ENCODE results near the gene RBMS2. TPM values are rescaled to one million over a fixed set of nuclear protein-coding genes. Genes with fewer than 3 reads are reported as not detected.

RBMS2 gene, protein sequence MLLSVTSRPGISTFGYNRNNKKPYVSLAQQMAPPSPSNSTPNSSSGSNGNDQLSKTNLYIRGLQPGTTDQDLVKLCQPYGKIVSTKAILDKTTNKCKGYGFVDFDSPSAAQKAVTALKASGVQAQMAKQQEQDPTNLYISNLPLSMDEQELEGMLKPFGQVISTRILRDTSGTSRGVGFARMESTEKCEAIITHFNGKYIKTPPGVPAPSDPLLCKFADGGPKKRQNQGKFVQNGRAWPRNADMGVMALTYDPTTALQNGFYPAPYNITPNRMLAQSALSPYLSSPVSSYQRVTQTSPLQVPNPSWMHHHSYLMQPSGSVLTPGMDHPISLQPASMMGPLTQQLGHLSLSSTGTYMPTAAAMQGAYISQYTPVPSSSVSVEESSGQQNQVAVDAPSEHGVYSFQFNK
- 4.0 and 6.5 TPM in 2 replicates for total RNA-seq

DNA sequence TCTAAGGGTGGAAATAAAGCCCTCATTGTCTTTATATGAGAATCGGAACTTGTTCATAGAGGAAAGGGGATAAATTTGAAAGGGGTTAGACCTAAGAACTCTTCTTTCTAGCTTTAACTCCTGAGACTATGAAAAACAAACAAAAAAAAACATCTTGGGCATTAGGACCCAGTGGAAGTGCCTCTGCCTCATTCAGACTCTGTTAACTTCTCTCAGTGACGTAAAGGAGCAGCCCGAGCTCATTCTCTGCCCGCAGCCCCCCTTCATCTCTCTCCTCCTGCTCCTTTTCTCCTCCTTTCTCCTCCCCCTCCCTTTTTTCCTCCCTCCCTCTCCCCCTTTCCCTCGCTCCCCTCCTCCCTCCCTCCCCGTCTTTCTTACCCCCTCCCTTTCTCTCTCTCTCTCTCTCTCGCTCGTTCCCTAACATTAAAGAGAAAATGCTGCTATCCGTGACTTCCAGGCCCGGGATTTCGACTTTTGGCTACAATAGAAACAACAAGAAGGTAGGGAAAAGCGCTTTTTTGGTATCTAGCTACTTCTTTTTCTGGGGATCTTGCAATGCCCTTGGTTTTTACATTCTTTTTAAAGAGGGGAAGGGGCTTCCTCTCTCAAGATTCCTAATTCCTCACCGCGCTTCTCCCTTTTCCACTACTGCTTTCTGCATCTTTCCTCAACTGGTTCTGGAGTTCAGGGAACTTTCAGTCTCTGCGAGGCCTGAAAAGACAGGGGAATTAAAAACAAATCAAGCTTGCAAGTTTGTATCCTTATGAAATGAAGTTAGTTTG lies at the start of gene RBMS2:
TSS of gene RBMS2 (plus strand) at position 231 of the 782 bp plus-strand sequence. CDS start at position 435, 204 bp downstream.
- peak within 1 kb of the TSS; percentile 23 for H3K27ac Mint-ChIP-seq
- H3K27me3 Mint-ChIP-seq (ENCODE audit: insufficient read depth) = no peaks in the 10 kb centered on the region
- H3K4me1 Mint-ChIP-seq (ENCODE audit: low read depth) = peaks cover 28% of the 10 kb centered on the region
- peak; percentile 19 for DNase-seq (ENCODE audit: low spot score)
- H3K4me3 Mint-ChIP-seq = peak within 1 kb of the TSS; percentile 89
- intact Hi-C loops (cut with micrococcal nuclease) = loop anchor here (2.0 kb wide), 1 partner anchor 107 kb away; no protein-coding TSS in a partner anchor
- H3K9me3 Mint-ChIP-seq = no peaks in the 10 kb centered on the region
- H3K36me3 Mint-ChIP-seq (ENCODE audit: low read depth) = no peaks in the 10 kb centered on the region

DNA sequence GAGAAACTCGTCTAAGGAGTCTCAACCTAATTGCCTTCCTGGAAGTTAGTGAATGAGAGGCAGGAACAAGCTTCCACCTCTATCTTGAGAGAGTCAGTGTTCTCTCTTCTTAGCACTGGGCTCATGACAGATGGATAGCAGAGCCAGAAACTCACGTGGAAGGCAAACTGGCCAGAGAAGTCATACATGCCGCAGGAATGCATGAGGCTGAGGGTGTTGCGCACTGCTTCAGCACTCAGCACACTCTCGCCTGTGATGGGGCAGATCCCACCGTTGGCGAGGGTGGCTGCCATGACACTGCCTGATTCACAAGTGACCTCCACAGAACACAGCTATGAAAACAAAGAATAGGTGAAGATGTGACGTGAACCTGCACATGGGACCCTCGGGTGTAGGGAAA lies 47.2 kb upstream of the RBMS2 start:
- Mint-ChIP-seq H3K27ac (no peak overlapping the region), H3K4me1 (ENCODE audit: low read depth) (peaks cover 8% of the 10 kb centered on the region), H3K36me3 (ENCODE audit: low read depth) (peaks cover 17% of the 10 kb centered on the region), H3K27me3 (ENCODE audit: insufficient read depth) (no peaks in the 10 kb centered on the region), H3K4me3 (no peak overlapping the region), H3K9me3 (no peaks in the 10 kb centered on the region)
- no peak for DNase-seq (ENCODE audit: low spot score)
- intact Hi-C loops (cut with micrococcal nuclease) = no loop called here

DNA sequence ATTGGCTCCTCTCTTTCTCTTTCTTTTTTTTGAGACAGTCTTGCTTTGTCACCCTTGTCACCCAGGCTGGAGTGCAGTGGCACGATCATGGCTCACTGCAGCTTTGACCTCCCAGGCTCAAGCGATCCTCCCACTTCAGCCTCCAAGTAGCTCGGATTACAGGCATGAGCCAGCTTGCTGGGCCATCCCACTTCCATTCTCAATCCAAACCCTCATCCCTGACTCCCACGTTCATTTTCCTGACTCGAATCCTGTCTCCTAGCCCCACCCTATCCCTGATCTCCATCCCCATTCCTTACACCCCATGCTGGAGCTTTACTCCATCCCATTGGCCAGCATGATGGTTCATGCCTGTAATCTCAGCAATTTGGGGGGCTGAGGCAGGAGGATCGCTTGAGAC lies 45.5 kb upstream of the RBMS2 start:
- Mint-ChIP-seq H3K27ac (no peak overlapping the region), H3K9me3 (no peaks in the 10 kb centered on the region), H3K27me3 (ENCODE audit: insufficient read depth) (no peaks in the 10 kb centered on the region), H3K4me1 (ENCODE audit: low read depth) (peaks cover 9% of the 10 kb centered on the region), H3K4me3 (no peak overlapping the region), H3K36me3 (ENCODE audit: low read depth) (peaks cover 11% of the 10 kb centered on the region)
- DNase-seq (ENCODE audit: low spot score) = no peak
- intact Hi-C loops (cut with micrococcal nuclease) = no loop called here

DNA sequence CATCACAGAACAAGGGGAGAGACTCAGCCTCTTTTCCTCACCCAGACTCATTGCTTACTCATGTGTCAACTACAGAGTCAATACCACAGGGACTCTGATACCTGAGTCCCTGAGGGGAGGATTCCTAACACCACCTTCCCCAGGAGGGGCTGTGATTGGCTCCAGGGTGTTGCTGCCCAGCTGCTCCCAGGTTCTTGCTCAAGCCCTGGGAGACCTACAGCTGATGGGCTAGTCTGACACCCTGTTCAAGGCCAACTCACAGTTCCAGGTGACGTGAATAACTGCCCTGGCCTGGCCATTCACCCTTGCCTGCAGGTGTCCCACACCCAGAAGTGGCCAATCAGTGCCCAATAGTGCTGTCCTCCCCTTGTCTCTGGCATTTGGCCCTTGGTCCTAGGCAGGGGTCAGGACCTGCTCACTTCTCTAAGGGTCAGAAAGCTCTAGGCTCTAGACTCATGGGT lies 44.6 kb upstream of the RBMS2 start:
- DNase-seq (ENCODE audit: low spot score) = no peak
- Mint-ChIP-seq H3K4me1 (ENCODE audit: low read depth) (peaks cover 9% of the 10 kb centered on the region), H3K9me3 (no peaks in the 10 kb centered on the region), H3K36me3 (ENCODE audit: low read depth) (peaks cover 8% of the 10 kb centered on the region), H3K27ac (no peak overlapping the region), H3K4me3 (no peak overlapping the region), H3K27me3 (ENCODE audit: insufficient read depth) (no peaks in the 10 kb centered on the region)
- intact Hi-C loops (cut with micrococcal nuclease) = no loop called here

DNA sequence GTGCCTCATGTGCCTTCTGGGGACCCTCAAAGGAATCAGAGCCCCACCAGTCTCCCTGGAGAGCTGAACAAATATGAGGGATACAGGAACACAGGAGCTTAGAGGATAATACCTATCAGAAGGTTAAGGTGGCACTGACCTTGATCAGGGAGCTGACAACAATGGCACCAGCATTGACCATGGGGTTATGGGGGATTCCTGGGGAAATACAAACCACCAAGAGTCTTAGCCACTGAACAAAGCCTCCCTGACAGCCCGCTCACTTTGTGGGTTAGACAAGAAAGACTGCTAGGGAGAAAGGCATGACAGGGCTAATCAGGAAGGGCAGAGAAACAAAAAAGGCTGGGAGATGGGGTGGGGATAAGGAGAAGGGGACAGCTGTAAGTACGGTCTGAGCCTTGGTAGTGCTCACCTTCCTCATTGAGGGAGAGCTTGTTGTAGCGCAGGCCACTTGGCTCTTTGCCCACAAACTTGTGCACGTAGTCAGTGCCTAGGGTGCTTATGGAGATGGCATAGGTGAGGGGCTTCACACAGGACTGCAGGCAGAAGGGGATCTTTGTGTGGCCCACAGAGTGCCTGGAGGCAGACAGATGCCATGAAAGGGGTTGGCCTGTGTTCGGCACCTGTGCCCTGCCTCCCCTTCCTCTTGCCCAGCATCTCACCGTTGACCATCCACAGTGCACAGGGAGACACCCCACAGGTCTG lies 43.9 kb upstream of the RBMS2 start:
- intact Hi-C loops (cut with micrococcal nuclease) = no loop called here
- no peak overlapping the region for H3K4me3 Mint-ChIP-seq
- no peaks in the 10 kb centered on the region for H3K9me3 Mint-ChIP-seq

DNA sequence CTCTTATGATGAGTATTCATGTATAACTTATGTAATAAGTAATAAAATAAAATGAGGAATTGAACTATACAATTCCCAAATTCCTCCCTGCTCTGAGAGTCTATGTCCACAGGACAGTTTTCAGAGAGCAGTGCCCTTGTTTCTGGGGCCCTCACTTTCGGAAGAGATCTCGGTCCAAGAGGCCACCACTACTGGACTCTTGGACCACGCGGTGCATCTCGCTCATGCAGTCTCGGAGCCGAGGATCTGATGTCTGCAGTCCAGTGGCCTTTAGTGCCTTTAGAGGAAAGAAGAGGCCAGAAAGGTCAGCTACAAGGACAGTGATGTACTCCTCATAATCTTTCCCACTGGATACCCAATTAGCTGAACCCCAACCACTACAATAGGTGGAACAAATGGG lies 42.0 kb upstream of the RBMS2 start:
- Mint-ChIP-seq H3K27me3 (ENCODE audit: insufficient read depth) (no peaks in the 10 kb centered on the region), H3K36me3 (ENCODE audit: low read depth) (peaks cover 3% of the 10 kb centered on the region)

More for the DNA sequence above, 43.9 kb upstream of the RBMS2 start:
- Mint-ChIP-seq H3K36me3 (ENCODE audit: low read depth) (peaks cover 8% of the 10 kb centered on the region), H3K4me1 (ENCODE audit: low read depth) (peaks cover 9% of the 10 kb centered on the region), H3K27ac (no peak overlapping the region), H3K27me3 (ENCODE audit: insufficient read depth) (no peaks in the 10 kb centered on the region)
- DNase-seq (ENCODE audit: low spot score) = no peak

DNA sequence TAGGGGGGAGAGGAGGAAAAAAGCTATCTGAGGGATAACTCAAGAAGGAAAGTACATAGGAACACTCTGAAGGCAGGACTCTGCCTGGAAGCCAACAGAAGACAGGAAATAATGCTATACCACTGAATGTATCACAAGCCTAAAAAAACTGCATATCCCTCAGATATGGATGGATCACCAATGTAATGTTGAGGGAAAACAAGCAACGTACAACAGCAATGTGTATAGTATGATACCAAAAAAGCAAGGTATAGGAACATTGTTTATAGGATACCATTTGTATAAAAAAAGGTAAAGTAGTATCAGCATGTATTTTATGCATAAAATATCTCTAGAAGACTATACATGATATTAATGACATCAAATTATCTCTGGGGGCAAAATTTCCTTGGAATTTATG lies 37.1 kb upstream of the RBMS2 start:
- Mint-ChIP-seq H3K27me3 (ENCODE audit: insufficient read depth) (peaks cover 28% of the 10 kb centered on the region), H3K9me3 (no peaks in the 10 kb centered on the region), H3K36me3 (ENCODE audit: low read depth) (no peaks in the 10 kb centered on the region), H3K4me1 (ENCODE audit: low read depth) (peaks cover 27% of the 10 kb centered on the region), H3K4me3 (no peak overlapping the region), H3K27ac (no peak overlapping the region)
- DNase-seq (ENCODE audit: low spot score) = no peak
- intact Hi-C loops (cut with micrococcal nuclease) = no loop called here

More for the DNA sequence above, 42.0 kb upstream of the RBMS2 start:
- Mint-ChIP-seq H3K4me1 (ENCODE audit: low read depth) (peaks cover 9% of the 10 kb centered on the region), H3K27ac (no peak overlapping the region), H3K9me3 (no peaks in the 10 kb centered on the region), H3K4me3 (no peak overlapping the region)
- no peak for DNase-seq (ENCODE audit: low spot score)
- intact Hi-C loops (cut with micrococcal nuclease) = no loop called here

DNA sequence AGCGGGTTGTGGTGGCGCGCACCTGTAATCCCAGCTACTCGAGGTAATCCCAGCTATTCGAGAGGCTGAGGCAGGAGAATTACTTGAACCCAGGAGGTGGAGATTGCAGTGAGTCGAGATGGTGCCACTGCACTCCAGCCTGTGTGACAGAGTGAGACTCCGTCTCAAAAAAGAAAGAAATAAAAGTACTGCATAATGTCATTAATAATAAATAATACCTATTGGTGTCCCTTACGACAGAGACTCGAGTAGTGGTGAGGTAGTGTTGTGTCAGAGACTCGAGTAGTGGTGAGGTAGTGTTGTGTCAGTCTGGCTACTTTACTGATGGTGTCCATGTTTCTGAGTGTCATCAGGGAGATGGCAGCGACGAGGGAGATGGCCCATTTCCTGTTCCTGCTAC lies 34.9 kb upstream of the RBMS2 start:
- H3K9me3 Mint-ChIP-seq = no peaks in the 10 kb centered on the region
- H3K27ac Mint-ChIP-seq = no peak overlapping the region

DNA sequence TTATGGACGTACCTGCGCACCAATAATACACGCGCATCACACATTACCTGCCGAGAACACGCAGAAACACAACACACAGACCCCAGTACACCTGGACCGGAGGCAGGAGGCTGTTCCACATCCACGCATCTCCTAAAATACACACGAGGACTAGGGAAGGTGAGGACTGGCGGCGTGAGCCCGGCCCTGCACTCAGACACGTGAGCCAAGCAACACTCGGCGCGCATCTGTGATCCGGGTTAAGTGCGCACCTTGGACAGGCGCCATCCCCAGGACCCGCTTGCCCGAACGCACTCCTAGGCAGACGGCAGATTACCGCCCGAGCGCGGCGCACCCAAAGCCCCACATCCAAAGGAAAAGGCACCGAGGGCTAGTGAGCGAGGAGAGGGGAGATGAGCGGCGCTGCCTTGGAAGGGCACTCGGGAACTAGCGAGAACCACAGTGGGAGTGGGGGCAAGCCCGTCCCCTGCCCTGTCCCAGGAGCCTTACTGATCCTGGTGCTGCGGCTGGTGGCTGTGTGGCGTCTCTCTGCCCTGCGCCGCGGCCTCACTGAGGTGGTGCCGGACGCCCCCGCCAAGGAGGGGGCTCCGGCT lies 34.1 kb upstream of the RBMS2 start:
- Mint-ChIP-seq H3K36me3 (ENCODE audit: low read depth) (no peaks in the 10 kb centered on the region), H3K9me3 (no peaks in the 10 kb centered on the region), H3K27me3 (ENCODE audit: insufficient read depth) (peaks cover 48% of the 10 kb centered on the region), H3K27ac (no peak overlapping the region), H3K4me1 (ENCODE audit: low read depth) (peaks cover 22% of the 10 kb centered on the region), H3K4me3 (peak overlapping the region; percentile 85)
- intact Hi-C loops (cut with micrococcal nuclease) = loop anchor here (2.0 kb wide), 1 partner anchor 19 kb away; the partner anchor contains the start of gene SPRYD4
- DNase-seq (ENCODE audit: low spot score) = peak; percentile 9

More for the DNA sequence above, 34.9 kb upstream of the RBMS2 start:
- intact Hi-C loops (cut with micrococcal nuclease) = no loop called here
- Mint-ChIP-seq H3K27me3 (ENCODE audit: insufficient read depth) (peaks cover 48% of the 10 kb centered on the region), H3K36me3 (ENCODE audit: low read depth) (no peaks in the 10 kb centered on the region), H3K4me3 (peak overlapping the region; percentile 85), H3K4me1 (ENCODE audit: low read depth) (peaks cover 22% of the 10 kb centered on the region)
- no peak for DNase-seq (ENCODE audit: low spot score)

DNA sequence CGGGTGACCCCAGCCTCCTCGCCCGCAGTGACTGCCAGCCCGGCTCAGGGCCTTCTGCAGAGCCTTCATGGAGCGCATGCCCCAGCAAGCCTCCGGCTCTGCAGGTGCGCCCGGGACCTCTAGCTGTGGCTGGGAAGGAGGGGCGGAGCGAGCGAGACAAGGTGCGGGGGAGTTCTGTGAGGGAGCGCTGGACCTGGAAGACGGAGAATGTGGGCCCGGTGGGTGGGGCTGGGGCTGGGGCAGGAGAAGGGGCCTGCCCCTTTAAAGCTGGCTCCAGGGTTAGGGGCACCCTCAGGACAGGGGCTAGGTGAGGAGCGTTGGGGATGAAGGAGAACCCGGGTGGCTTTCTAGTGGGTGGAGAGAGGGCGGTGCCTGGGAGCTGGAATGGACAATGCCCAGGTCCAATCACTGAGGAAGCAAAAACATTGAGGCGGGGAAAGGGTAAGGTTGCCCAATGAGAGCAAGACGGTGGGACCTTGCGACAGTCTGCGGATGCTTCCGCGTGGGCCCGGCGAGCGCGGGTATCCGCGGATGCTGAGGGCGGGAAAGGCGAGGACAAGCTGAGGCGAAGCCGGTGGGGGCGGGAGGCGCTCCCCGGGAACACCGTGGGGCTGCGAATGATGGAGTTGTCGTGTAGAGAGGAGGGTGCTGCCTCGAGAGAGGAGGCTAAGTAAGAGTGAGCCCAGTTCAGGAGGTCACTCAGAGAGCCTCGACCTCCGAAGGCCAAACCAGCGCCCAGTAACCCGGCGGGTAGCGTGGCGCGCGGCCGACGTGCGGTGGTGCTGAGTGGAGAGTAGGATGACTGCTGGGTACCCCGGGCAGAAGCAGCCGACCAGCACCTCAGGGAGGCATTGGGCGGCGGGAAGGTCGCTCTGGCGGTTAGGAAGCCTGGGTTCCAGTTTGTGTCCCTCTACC lies 33.3 kb upstream of the RBMS2 start, which contains the start of gene GLS2:
TSS of gene GLS2 (minus strand) at position 121 of the 915 bp plus-strand sequence. CDS start at position 78, 43 bp downstream.
- Mint-ChIP-seq H3K27me3 (ENCODE audit: insufficient read depth) (peaks cover 48% of the 10 kb centered on the region), H3K9me3 (no peaks in the 10 kb centered on the region), H3K27ac (no peak within 1 kb of the TSS), H3K36me3 (ENCODE audit: low read depth) (no peaks in the 10 kb centered on the region), H3K4me1 (ENCODE audit: low read depth) (peaks cover 22% of the 10 kb centered on the region), H3K4me3 (peak within 1 kb of the TSS; percentile 85)
- intact Hi-C loops (cut with micrococcal nuclease) = loop anchor here (2.0 kb wide), 1 partner anchor 19 kb away; the partner anchor contains the start of gene SPRYD4
- peak; percentile 60 for DNase-seq (ENCODE audit: low spot score)

DNA sequence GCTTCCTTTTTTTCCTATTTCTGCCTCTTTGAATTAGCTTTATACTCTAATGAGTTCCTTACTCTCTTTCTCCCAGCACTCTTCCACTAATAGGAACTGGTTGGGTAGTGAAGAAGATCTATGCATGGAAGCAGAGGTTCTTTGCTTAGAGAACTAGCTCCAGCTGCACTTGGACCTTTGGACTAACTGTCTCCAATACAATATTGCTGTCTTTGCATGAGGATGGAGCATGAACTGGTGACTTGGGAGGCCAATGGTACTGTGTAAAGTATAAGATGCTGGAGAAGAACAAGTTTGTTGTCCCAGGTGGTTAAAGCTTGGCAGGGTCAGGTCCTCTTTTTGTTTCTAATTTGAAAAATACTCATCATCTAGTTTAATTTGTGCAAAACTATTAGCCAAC lies 31.3 kb upstream of the RBMS2 start:
- intact Hi-C loops (cut with micrococcal nuclease) = no loop called here
- Mint-ChIP-seq H3K27ac (no peak overlapping the region), H3K9me3 (no peaks in the 10 kb centered on the region), H3K4me3 (no peak overlapping the region), H3K4me1 (ENCODE audit: low read depth) (peaks cover 22% of the 10 kb centered on the region), H3K36me3 (ENCODE audit: low read depth) (no peaks in the 10 kb centered on the region), H3K27me3 (ENCODE audit: insufficient read depth) (peaks cover 48% of the 10 kb centered on the region)
- no peak for DNase-seq (ENCODE audit: low spot score)

All from activated T-helper 1 cell treated with anti-CD3 and anti-CD28 coated beads, Interleukin-12 subunit alpha, Interleukin-12 subunit beta, Interleukin-2, Interleukin-4 antibody, amounts not matched to agents 30 ng/mL and 10 ng/mL and 1 ng/mL, durations not matched to agents 14 hours and 24 hours and 36 hours (primary cell).